ENCODE measurements around the gene ABL1.

DNA sequence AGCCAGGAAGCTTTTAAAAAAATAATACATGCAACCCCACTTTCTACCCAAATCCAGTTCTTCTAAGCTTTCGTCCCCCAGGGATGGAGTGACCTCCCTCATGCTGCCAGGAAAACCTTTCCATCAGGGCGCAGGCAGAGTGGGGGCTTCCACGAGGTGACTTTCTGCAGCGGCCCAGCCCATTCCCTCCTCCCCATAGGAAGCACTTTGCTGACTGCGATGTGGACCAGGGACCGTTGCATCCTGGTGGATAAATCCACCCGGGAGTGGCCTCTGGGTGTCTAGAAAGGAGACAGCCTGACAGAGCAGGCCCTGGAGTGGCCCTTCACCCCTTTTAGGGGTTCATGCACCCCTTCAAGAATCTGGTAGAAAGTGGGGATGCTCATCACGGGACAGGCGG, 60.0 kb downstream of the ABL1 start:
- TF ChIP-seq LEF1 (IDR thresholded peaks at IDR 0.05; ENCODE audit: borderline replicate concordance) (no peak), ELF4 (IDR thresholded peaks at IDR 0.05) (no peak), ARNT (IDR thresholded peaks at IDR 0.05) (no peak)
